GM19328 (cell line): Measurements from ENCODE around the gene TBC1D16.

Experiments
- ATAC-seq: cut with Tn5 transposase; IDR thresholded peaks from one replicate; pipeline ENCODE4 v1.9.1; 2021; ENCODE audit warnings: mild to moderate bottlenecking, moderate library complexity; ENCODE audit not compliant: unreplicated experiment

TBC1D16 gene

GRCh38 chr17:79941088-79942010, 94.3 kb downstream of the TBC1D16 start:
- ATAC-seq: no peak

GRCh38 chr17:79940459-79941087, 95.1 kb downstream of the TBC1D16 start:
- ATAC-seq: no peak

- ATAC-seq: no peak
These were observed 95.8 kb downstream of the TBC1D16 start for GRCh38 chr17:79939755-79940458.

GRCh38 chr17:79939094-79939435, 96.6 kb downstream of the TBC1D16 start:
- no peak for ATAC-seq

GRCh38 chr17:79938336-79939093, 97.2 kb downstream of the TBC1D16 start:
- ATAC-seq: no peak

- no peak for ATAC-seq
These were observed 98.0 kb downstream of the TBC1D16 start for GRCh38 chr17:79937391-79938335.

GRCh38 chr17:79936641-79937381, 98.9 kb downstream of the TBC1D16 start:
- no peak for ATAC-seq

- no peak for ATAC-seq
These were observed 99.6 kb downstream of the TBC1D16 start for GRCh38 chr17:79936050-79936449.

GRCh38 chr17:79935197-79935885, 100.3 kb downstream of the TBC1D16 start:
- no peak for ATAC-seq

- ATAC-seq: no peak
These were observed 101.1 kb downstream of the TBC1D16 start for GRCh38 chr17:79934653-79934970.

- ATAC-seq: no peak
These were observed 101.6 kb downstream of the TBC1D16 start for GRCh38 chr17:79933863-79934652.

GRCh38 chr17:79932451-79933306, 103.0 kb downstream of the TBC1D16 start:
- ATAC-seq: no peak

- no peak for ATAC-seq
These were observed 103.8 kb downstream of the TBC1D16 start for GRCh38 chr17:79931817-79932309.

- ATAC-seq: no peak
These were observed 104.5 kb downstream of the TBC1D16 start for GRCh38 chr17:79930877-79931816.

GRCh38 chr17:79930062-79930876, 105.4 kb downstream of the TBC1D16 start:
- ATAC-seq: no peak
